BLaER1 (cell line): ENCODE data around the gene PREP.

ENCODE experiments used
- H3K27ac ChIP-seq: shearing (Covaris generic); formaldehyde crosslinking; 2 replicates; pipeline ENCODE4 v1.8.1; 2022
- H3K27me3 ChIP-seq: shearing (Covaris generic); formaldehyde crosslinking; 2 replicates; pipeline ENCODE4 v1.8.1; 2022
- H3K36me3 ChIP-seq: shearing (Covaris generic); formaldehyde crosslinking; 2 replicates; pipeline ENCODE4 v1.8.1; 2022
- H3K4me1 ChIP-seq: shearing (Covaris generic); formaldehyde crosslinking; 2 replicates; pipeline ENCODE4 v1.8.1; 2022
- H3K4me2 ChIP-seq: shearing (Covaris generic); formaldehyde crosslinking; 2 replicates; pipeline ENCODE4 v1.8.1; 2022
- H3K4me3 ChIP-seq: shearing (Covaris generic); formaldehyde crosslinking; 2 replicates; pipeline ENCODE4 v1.8.1; 2022
- H3K9ac ChIP-seq: shearing (Covaris generic); formaldehyde crosslinking; 2 replicates; pipeline ENCODE4 v1.8.1; 2022
- H3K9me3 ChIP-seq: shearing (Covaris generic); formaldehyde crosslinking; 2 replicates; pipeline ENCODE4 v1.8.1; 2022
- H4K20me1 ChIP-seq: shearing (Covaris generic); formaldehyde crosslinking; 2 replicates; pipeline ENCODE4 v1.8.1; 2022
- Cebpa-rat ChIP-seq: shearing (Covaris generic); IDR thresholded peaks from 2 replicates; pipeline ENCODE4 v1.8.1; 2022

PREP gene

DNA sequence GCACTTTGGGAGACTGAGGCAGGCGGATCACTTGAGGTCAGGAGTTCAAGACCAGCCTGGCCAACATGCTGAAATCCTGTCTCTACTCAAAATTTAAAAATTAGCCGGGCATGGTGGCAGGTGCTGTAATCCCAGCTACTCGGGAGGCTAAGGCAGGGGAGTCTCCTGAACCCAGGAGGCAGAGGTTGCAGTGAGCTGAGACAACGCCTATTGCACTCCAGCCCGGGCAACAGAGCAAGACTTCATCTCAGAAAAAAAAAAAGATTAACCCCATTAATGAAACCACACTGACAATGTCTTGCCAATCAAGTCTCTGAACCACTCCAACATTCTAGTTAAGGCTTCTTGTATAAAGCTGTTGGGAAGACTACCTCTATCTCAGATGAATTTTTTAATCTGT lies 4.0 kb downstream of the PREP start:
- no peak for TF ChIP-seq Cebpa-rat
- Histone ChIP-seq H3K36me3 (peaks cover 34% of the 10 kb centered on the region), H3K27me3 (no peaks in the 10 kb centered on the region), H3K27ac (no peak overlapping the region), H4K20me1 (peaks cover 60% of the 10 kb centered on the region), H3K4me2 (no peak overlapping the region), H3K4me3 (no peak overlapping the region), H3K4me1 (peaks cover 47% of the 10 kb centered on the region), H3K9me3 (no peaks in the 10 kb centered on the region), H3K9ac (no peak overlapping the region)

DNA sequence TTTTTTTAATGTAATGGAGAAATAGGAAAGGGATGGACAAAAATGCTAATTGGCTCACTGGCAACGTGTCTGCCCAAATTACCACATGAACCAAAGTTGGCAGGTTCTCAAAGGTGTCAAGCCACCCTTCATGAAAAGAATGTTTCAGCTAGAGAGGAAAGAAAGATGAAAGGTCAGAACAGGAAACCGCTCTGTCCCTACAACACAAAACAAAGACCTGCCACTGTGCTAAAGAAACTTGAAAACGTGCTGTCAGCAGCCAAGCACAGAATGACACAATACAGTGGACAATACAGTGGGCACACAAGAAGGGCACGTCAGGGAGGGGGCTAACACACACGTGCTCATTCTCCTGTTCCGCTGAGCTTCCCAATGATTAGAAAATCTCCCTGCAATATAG lies 4.9 kb downstream of the PREP start:
- H3K9ac ChIP-seq: no peak overlapping the region
- H3K4me3 ChIP-seq: no peak overlapping the region
- H3K4me2 ChIP-seq: 0 out of 2 replicates have a peak overlapping the region, but pooled peaks have one; percentile 17
- H3K27ac ChIP-seq: no peak overlapping the region
- H3K4me1 ChIP-seq: peaks cover 44% of the 10 kb centered on the region
- H3K27me3 ChIP-seq: no peaks in the 10 kb centered on the region
- no peak for TF ChIP-seq Cebpa-rat
- no peaks in the 10 kb centered on the region for H3K9me3 ChIP-seq
- peaks cover 34% of the 10 kb centered on the region for H3K36me3 ChIP-seq
- H4K20me1 ChIP-seq: peaks cover 60% of the 10 kb centered on the region

- TF ChIP-seq Cebpa-rat: no peak
- H3K27ac ChIP-seq: no peak overlapping the region
- H3K9ac ChIP-seq: no peak overlapping the region
- peaks cover 84% of the 10 kb centered on the region for H3K36me3 ChIP-seq
- H4K20me1 ChIP-seq: peaks cover 49% of the 10 kb centered on the region
- H3K27me3 ChIP-seq: no peaks in the 10 kb centered on the region
- H3K4me3 ChIP-seq: no peak overlapping the region
- H3K4me2 ChIP-seq: no peak overlapping the region
- H3K4me1 ChIP-seq: no peaks in the 10 kb centered on the region
- H3K9me3 ChIP-seq: no peaks in the 10 kb centered on the region
Measured at GRCh38 chr6:105391705-105392104, 11.2 kb downstream of the PREP start.

DNA sequence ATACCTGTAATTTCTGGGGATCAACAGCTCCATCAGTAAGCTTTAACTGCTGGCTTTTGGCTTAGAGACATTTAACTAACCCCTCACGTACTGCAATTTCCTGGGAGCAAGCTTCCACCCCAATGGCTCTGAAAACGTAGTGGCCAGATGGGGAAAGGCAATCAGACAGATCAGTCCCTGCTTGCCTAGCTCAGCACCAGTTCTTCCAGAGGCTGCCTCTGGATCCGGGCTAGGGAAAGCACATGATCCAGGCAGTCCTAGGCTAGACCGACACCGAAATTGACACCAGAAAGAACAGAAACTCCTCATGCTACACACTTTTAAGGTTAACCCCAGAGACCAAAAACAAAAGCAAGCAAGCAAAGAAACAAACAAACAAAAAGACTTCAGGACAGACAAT lies 13.3 kb downstream of the PREP start:
- Histone ChIP-seq H3K36me3 (peaks cover 79% of the 10 kb centered on the region), H3K9me3 (no peaks in the 10 kb centered on the region), H3K4me1 (no peaks in the 10 kb centered on the region), H3K4me2 (no peak overlapping the region), H3K27me3 (no peaks in the 10 kb centered on the region), H3K27ac (no peak overlapping the region), H3K9ac (no peak overlapping the region), H3K4me3 (no peak overlapping the region), H4K20me1 (peaks cover 52% of the 10 kb centered on the region)
- no peak for TF ChIP-seq Cebpa-rat

GRCh38 chr6:105388392-105388791 lies 14.5 kb downstream of the PREP start:
- H4K20me1 ChIP-seq: peaks cover 63% of the 10 kb centered on the region
- H3K4me3 ChIP-seq: no peak overlapping the region
- H3K27ac ChIP-seq: no peak overlapping the region
- H3K36me3 ChIP-seq: peaks cover 87% of the 10 kb centered on the region
- H3K27me3 ChIP-seq: no peaks in the 10 kb centered on the region
- H3K4me2 ChIP-seq: no peak overlapping the region
- H3K9me3 ChIP-seq: no peaks in the 10 kb centered on the region
- no peak for TF ChIP-seq Cebpa-rat
- H3K9ac ChIP-seq: no peak overlapping the region
- peaks cover 2% of the 10 kb centered on the region; the same call in 1 of the 2 replicates for H3K4me1 ChIP-seq

DNA sequence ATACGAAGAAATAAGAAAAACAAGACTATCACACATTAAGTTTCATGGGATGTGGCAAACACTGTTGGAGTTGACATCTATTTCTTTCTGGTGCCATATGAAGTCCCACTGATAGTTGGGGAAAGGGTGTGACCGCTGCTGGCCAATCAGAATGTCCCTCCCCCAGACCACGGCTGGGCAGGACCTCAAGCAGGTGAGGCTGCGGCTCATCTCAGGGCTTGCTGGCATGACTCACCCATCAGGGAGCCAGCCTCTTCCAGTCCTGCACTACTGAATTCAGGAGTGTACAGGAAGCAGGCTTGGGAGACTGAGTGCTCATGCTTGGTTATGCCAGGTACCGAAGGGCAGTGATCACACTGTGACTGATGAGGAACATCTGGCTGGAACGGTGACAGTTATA lies 18.9 kb downstream of the PREP start:
- Histone ChIP-seq H3K4me3 (no peak overlapping the region), H3K27me3 (no peaks in the 10 kb centered on the region), H3K4me2 (no peak overlapping the region), H3K36me3 (peaks cover 66% of the 10 kb centered on the region), H3K9me3 (no peaks in the 10 kb centered on the region), H3K4me1 (peaks cover 4% of the 10 kb centered on the region; the same call in 1 of the 2 replicates), H4K20me1 (peaks cover 83% of the 10 kb centered on the region), H3K9ac (no peak overlapping the region), H3K27ac (no peak overlapping the region)
- no peak for TF ChIP-seq Cebpa-rat

DNA sequence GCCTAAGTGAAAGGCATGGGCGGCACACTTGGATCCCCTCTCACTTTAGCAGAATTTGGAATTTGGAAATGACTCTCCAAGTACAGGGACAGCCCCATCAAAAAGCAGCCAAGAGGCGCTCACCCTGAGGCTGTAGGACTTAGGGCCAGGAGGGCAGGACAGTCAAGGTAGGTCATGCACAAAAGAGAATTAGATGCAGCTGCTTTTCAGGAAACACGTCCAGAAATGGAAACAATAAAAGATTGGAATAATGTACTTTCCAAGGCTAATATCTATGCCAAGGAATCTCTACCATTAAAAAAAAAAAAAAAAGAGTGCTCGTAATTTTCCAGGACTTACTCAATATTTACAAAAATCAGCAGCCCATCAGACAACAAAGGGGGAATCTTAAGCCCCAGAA lies 19.9 kb downstream of the PREP start:
- no peak overlapping the region for H3K27ac ChIP-seq
- H3K36me3 ChIP-seq: peaks cover 60% of the 10 kb centered on the region
- H4K20me1 ChIP-seq: peaks cover 83% of the 10 kb centered on the region

DNA sequence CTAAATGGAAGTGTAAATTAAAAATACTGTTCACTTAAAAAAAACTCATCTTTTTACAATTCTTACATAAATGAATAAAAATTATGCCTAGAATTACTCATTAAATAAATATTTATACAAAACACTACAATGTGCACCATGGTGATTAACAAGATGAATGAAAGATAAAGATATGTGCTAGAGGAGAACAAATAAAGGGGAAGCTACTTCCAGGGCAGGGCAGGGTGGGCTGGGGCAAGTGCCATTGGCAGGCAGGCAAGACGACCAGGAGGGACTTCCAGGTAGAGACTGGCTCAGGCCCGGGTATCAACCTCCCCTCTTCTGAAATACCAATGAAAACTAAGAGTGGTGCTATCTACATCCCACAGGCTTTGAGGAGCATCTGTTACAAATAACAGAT lies 20.4 kb downstream of the PREP start:
- Histone ChIP-seq H3K27ac (no peak overlapping the region), H3K36me3 (peaks cover 61% of the 10 kb centered on the region), H3K9ac (no peak overlapping the region), H3K4me2 (no peak overlapping the region), H3K9me3 (no peaks in the 10 kb centered on the region), H4K20me1 (peaks cover 83% of the 10 kb centered on the region), H3K27me3 (no peaks in the 10 kb centered on the region), H3K4me3 (no peak overlapping the region), H3K4me1 (peaks cover 4% of the 10 kb centered on the region; the same call in 1 of the 2 replicates)
- no peak for TF ChIP-seq Cebpa-rat

More for the DNA sequence above, 19.9 kb downstream of the PREP start:
- Histone ChIP-seq H3K27me3 (no peaks in the 10 kb centered on the region), H3K4me2 (no peak overlapping the region), H3K4me3 (no peak overlapping the region), H3K9ac (no peak overlapping the region), H3K4me1 (peaks cover 4% of the 10 kb centered on the region; the same call in 1 of the 2 replicates), H3K9me3 (no peaks in the 10 kb centered on the region)
- TF ChIP-seq Cebpa-rat: no peak

DNA sequence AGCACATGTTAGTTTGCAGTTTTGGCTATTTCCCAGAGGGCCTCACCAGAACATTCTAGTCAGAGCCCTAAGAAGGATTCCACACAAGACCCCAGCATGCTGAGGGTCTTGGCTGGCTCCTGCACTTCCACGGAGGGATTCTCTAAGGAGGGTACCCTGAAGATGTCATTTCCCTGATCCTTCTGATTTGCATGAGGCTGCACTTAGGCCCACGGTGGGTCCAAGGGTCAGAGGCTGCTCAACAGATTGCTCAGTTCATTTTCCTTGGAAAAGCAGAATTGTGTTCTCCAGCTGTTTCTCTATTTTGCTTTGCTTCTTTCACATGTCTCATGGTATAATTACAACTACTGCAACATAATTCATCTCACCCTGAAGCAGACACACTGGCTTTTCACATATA lies 22.2 kb downstream of the PREP start:
- no peaks in the 10 kb centered on the region for H3K9me3 ChIP-seq
- peaks cover 60% of the 10 kb centered on the region for H3K36me3 ChIP-seq
- no peaks in the 10 kb centered on the region for H3K27me3 ChIP-seq
- TF ChIP-seq Cebpa-rat: no peak
- H3K4me2 ChIP-seq: no peak overlapping the region
- H3K4me1 ChIP-seq: peaks cover 4% of the 10 kb centered on the region; the same call in 1 of the 2 replicates
- peaks cover 78% of the 10 kb centered on the region for H4K20me1 ChIP-seq
- H3K9ac ChIP-seq: no peak overlapping the region
- no peak overlapping the region for H3K27ac ChIP-seq
- no peak overlapping the region for H3K4me3 ChIP-seq

- TF ChIP-seq Cebpa-rat: no peak
- Histone ChIP-seq H3K9ac (no peak overlapping the region), H3K4me3 (no peak overlapping the region), H3K4me1 (no peaks in the 10 kb centered on the region), H3K36me3 (peaks cover 85% of the 10 kb centered on the region), H3K9me3 (no peaks in the 10 kb centered on the region), H3K27me3 (no peaks in the 10 kb centered on the region), H4K20me1 (peaks cover 36% of the 10 kb centered on the region), H3K27ac (no peak overlapping the region), H3K4me2 (no peak overlapping the region)
Measured at GRCh38 chr6:105375797-105376196, 27.1 kb downstream of the PREP start.

DNA sequence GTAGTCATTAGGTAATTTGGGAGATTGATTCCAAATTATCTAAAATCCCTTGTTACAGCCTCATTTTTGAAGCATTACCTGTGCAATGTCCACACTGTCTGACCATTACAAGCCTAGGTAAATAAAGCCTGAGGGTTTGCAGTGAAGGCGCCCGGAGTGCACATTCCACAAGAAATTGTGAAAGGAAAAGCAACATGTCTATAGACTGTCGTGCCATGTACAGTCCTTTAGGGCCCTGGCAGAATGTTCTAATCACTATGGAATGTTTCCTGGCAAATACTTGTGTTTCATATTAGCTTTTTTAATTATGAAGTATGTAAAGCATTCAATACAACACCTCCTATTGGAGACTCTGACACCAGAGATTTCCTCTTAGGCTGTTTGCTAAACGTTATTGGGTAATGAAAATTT lies 28.9 kb downstream of the PREP start:
- TF ChIP-seq Cebpa-rat: no peak
- Histone ChIP-seq H3K4me3 (no peak overlapping the region), H3K36me3 (peaks cover 88% of the 10 kb centered on the region), H4K20me1 (peaks cover 18% of the 10 kb centered on the region), H3K4me1 (no peaks in the 10 kb centered on the region), H3K27ac (no peak overlapping the region), H3K9ac (no peak overlapping the region), H3K9me3 (no peaks in the 10 kb centered on the region), H3K4me2 (no peak overlapping the region), H3K27me3 (no peaks in the 10 kb centered on the region)
